Stimulated activated CD8-positive, alpha-beta memory T cell treated with anti-CD3 and anti-CD28 coated beads, Interleukin-7, amount 100 ng/mL, for 24 hours (primary cell): ENCODE results near the gene TRAP1.

Experiments used
- DNase-seq: peaks from one replicate; pipeline ENCODE4 v3.0.0-alpha.2; 2020; ENCODE audit warnings: low read depth

TRAP1 gene

DNA sequence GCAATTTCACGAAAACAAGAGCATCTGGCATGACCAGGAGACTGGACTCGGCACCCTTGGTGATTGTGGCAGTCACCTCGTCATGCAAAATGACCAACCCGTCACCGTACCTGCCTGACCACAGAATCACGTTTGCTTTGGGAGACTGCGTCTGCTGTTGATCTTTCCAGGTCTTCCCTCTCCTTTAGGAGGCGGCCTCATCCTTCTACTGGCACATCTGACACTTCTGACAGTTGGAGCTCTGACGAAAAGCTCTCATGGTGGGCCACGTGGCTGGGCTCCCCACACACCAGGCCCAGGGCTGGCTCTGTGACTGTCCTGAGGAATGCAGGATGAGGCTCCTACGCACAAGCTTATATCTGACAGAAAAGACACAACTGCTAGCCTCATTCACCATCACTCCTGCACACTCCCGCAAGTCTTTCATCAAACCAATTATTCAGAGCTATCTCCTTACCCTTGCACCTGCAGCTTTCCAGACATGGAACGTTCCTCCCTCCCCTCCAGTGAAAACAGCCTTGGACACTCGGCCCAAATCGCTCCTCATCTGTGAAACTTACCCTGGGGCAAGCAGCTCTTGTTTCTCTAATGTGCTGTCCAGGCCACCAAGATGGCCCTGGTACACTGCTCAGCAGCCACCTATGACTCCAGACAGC is 3.6 kb downstream of the TRAP1 start:
- DNase-seq = no peak

DNA sequence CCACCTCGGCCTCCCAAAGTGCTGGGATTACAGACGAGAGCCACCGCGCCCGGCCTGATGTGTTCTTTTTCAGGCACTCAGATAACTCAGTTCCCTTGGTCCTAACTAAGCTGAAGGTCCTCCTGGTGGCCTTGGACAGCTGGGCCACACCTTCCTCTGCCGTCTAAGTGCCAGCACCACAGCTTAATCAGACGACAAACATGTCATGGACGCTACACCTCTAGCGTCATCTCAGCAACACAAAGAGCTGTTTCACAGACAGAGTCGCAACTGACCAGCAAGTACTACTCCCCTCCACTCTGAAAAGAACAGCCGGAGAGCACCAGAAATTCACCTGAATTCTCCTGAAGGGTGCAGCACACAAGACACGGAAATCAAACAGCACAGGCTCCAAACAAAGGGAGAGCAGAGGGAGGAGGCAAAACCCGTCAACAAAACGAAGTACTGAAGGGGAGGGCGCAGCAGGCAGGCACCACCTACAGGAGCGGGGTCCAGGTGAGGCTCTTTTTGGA is 4.4 kb downstream of the TRAP1 start:
- no peak for DNase-seq

DNA sequence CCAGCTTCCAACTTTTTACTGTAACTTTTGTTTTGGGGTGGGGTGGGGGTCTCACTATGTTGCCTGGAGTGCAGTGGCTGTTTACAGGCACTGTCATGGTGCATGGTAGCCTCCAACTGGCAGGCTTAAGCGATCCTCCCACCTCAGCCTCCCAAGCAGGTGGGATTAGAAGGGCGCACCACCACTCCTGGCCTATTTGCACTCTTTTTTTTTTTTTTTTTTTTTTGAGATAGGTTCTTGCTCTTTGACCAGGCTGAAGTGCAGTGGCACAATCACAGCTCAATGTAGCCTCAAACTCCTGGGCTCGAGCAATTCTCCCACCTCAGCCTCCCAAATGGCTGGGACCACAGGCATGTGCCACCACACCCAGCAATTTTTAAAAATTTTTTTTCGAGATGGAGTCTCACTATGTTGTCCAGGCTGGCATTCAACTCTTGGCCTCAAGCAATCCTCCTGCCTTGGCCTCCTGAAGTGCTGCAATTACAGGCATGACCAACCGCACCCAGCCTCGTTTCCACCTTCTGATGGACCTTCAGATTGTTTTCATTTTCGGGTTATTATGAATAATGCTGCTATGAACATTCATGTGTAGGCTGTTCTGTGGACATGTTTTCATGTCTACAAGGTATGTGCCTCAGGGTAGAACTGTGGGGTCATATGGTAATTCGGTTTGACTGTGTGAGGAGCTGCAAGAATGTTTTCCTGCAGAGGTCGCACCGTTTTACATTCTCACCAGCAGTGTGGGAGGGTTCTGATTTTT is 10.9 kb downstream of the TRAP1 start:
- no peak for DNase-seq

DNA sequence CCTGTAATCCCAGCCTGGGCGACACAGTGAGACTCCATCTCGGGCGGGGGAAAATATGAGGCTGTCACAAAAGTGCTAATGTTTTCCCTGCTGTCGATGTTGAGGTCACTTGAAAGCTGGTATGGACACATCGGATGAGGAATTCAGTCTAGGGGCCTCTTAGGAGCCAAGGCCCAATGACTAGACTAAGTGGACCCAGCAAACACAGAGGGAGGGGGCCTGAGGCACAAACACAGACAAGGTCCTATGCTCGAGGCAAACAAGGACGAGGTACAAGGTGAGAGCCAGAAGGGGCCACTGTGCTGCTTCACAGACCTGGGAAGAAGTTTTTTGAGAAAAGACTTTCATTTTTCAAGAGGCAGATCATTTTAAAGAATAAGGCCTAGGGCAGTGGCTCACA is 15.2 kb downstream of the TRAP1 start:
- no peak for DNase-seq

DNA sequence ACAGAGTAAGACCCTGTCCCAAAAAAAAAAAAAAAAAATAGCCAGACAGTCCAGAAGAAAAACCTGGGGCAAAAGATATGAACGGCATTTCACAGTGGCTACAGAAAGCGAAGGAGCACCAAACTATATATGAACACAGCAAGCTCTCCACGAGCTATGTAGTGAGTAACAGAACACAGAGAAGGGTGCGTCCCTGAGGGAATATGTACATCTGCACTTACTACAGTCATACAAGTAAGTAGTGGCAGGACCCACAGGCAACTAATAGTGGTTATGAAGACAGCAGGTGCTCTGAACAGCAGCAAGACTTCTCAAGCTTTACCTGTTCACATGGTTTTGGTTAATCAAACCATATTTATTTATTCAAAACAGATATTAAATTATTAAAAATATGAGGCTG is 15.8 kb downstream of the TRAP1 start:
- DNase-seq = no peak

DNA sequence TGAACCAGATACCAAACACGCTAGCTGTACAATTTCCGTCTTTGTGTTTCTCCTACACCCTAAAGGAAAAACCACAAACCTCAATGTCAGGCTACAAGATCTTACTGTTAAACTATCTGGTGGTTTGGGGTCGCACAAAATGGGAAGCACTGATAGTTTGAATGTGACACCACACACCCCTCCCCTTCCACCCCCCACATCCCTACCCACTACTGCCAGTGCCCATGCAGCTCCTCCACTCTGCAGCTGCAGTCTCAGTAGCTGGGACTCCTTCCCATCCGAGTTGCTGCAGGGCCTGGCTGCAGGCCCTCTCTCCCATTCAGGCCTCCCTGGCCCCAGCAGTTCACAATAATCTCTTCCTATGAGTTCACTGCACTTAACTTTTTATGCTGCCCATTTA is 18.4 kb downstream of the TRAP1 start:
- no peak for DNase-seq

DNA sequence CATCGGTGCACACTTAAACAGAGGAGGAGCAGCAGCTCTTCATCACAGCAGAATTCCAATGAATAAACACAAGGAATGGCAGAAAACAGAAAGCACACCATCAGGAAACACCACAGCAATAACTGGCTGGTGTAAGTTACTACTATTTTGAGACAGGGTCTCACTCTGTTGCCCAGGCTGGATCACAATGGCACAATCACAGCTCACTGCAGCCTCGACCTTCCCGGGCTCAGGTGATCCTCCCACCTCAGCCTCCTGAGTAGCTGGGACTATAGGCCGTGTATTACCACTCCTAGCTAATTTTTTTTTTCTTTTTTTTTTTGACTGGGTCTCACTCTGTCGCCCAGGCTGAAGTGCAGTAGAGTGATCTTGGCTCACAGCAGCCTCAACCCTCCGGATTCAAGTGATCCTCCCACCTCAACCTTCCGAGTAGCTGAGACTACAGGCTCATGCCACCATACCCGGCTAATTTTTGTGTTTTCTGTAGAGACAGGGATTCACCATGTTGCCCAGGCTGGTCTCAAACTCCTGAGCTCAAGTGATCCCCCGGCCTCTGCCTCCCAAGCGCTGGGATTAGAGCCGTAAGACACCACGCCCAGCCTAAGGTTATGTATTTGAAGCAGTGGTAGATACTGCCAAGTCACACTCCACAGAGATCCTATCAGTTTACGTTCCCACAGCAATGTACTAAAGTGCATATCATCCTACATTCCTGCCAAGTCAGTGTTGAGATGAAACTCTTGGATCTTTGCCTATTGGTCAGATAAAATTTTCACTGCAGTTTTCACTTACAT is 20.7 kb downstream of the TRAP1 start:
- DNase-seq = no peak

DNA sequence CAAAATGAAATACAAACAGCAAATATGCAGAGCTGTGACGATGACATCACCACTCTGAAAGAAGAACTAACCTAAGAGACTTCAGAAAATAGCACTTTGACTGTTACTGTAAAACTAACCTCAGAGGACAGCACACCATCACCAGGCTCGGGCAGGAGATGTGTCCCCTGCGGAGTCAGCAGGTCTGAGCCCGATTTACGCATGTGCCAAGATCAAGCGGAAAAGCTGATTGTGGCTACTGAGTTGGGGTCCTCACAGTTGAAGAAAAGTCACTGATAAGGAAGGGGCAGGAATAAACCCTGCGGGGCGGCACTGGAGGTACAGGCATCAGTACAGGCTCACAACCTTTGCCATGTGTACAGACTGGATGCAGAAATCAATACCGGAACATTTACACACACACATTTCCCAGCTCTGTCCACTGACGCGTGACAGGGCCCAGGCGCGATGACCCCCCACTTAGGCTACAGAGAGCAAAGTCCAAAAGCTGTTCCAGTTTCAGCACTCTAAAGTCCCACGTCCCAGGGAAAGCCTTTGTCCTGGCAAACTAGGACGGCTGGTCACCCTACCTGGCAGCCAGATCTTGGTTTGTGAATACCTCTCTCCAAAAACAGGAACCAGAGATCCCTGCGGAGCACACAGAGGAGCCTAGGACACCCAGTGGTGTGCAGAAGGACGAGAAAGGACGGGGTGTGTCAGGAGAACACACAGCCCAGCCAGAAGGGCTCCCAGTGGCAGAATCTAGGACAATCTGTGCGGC is 21.5 kb downstream of the TRAP1 start:
- DNase-seq = no peak

DNA sequence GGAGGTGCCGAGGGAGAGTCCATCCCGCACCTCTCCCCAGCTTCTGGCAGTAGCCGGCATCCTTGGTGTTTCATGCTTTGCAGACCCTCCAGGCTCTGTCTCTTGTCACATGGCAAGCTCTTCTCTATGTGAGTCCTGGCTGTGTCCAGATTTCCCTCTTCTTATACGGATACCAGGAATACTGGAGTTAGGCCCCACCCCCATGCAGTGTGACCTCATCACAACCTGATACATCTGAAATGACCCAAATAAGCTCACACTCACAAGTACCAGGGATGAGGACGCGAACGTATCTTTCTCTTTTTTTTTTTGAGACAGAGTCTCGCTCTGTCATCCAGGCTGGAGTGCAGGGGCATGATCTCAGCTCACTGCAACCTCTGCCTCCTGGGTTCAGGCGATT is 23.3 kb downstream of the TRAP1 start:
- no peak for DNase-seq

DNA sequence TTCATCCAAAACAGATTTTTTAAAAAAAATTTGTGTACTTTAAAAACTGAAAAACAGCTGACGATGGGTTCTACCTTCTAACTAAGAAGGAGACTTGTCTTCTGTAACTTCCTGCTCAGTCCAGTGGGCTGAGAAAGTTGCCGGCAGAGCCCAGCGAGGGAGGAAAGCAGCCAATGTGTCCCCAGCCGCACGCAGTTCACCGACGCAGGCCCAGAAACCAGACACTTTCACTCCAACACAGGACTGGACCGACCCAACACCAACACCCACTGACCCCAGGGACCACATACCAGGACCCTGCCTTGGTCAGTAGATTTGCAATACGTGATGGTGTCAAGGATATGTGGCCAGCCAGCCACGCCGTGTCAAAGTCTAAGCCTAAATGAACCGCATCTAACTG is 25.6 kb downstream of the TRAP1 start:
- DNase-seq = no peak

DNA sequence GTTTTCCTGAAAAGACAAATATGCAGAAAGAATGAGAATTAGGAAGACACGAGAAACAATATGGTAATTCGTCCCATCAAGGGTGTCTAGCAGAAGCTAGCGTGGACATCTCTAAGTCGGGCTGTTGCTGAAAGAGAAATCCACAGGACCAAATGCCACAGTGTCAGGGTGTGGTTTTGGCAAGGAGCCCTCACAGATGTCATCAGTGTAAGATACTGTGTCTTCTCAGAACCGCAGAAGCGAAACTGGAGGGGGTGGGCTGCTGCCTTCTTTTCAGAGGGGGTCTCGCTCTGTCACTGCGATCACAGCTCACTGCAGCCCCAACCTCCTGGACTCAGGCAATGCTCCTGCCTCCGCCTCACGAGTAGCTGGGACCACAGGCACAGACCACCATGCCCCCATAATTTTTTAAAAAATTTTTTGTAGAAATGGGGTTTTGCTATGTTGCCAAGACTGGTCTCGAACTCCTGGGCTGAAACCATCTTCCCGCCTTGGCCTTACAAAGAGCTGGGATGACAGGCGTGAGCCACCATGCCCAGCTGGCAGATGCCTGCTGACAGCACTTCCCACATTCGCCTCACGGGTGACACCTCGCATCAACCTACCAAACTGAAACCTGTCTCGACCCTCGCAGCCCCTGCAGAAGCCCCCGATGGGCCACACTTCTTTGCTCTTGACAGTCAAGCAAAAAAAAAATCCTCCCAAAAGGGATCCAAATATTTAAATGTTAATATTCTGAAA is 26.2 kb downstream of the TRAP1 start:
- DNase-seq = no peak

DNA sequence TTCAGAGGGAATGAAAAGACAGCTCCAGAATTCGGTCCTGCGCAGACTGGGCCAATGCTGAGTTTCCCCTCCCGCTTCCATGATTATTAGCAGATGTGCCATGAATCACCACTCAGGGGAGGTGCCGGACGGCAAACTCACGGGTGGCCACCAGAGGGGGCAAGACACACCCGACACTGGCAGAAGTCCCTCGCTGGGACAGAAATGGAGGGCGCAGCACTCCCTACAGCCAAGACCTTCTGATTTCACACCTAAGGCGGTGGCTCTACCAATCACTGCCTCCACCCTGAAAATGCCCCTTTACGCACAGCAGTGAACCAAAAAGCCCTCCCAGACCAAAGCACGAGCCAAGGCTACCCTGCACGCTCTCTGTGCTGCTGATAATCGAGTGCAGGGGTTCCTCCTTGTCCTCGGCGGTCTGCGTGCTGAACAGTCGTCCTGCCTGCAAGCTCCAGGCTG is 26.8 kb downstream of the TRAP1 start:
- DNase-seq = peak; percentile 71

DNA sequence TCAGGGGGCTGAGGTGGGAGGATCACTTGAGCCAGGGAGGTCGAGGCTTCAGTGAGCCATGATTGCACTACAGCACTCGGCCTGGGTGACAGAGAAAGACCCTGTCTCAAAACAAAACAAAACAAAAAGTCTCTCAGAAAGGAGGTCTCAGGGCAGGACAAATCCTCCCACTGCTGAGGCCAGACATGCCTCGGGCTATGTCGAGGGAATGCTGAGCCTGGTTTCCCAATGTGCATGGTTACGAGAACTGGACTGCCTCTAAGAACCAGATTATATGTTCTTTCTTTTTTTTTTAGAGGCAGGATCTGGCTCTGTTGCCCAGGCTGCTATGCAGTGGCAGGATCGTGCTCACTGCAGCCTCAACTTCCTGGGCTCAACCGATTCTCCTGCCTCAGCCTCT is 27.6 kb downstream of the TRAP1 start:
- DNase-seq = no peak

DNA sequence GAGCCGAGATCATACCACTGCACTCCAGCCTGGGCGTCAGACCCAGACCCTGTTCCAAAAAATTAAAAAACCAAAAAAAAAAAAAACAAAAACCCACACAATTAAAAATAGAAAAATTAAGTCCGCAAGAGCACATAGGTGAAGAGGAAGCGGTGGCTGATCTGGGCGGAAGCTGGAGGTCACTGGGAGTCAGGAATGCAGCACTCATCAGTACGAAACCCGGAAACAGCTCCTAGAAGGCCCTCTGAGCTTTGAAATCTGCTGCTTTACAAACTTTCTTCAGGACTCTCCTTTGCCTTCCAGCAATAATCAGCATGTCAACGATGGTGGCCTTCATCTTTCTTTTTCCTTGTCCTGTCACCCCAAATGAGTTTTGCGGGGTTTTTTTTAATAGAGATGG is 29.5 kb downstream of the TRAP1 start:
- DNase-seq = no peak

DNA sequence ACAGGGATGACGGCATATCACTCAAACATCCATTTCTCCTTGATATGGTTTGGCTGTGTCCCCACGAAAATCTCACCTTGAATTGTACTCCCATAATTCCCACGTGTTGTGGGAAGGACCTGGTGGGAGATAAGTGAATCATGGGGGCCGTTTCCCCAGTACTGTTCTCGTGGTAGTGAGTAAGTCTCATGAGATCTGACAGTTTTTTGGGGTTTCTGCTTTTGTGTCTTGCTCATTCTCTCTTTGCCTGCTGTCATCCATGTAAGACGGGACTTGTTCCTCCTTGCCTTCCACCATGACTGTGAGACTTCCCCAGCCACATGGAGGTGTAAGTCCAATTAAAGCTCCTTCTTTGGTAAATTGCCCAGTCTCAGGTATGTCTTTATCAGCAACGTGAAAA is 30.3 kb downstream of the TRAP1 start:
- no peak for DNase-seq

DNA sequence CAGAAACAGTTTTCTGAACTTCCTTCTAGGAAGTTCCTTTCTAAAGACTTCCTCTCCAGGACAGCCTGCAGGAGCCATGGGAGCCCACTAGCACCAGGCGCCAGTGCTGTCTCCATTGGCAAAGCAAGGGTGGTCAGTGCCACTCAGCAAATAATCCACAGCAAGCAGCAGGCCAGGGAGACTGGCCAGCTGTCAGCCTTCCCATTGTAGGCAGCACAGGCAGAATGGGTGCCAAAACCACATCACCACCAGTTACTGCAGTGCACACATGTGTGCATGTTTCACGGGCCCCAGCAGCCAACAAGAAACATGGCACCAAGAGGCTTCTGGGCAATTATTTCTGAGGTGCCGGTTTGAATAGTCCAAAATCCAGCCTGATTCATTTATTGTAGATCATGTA is 36.1 kb downstream of the TRAP1 start:
- no peak for DNase-seq

DNA sequence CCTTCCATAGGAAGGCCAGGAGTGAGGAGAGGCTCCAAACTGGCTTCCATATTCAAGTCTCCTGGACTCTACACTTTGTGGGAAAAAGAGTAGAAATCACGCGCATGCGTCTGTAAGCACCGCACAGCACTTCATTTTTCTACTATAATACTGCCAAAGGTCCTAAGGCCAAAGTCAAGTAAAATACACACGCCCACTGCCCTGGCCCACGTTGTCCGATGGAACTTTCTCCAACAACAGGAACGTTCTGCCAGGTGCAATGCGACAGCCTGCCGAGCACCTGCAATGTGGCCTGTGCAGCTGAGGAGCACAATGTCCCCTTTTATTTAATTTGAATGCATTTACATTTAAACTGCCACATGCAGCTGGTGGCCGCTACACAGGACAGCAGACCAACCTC is 39.3 kb downstream of the TRAP1 start:
- DNase-seq = no peak

DNA sequence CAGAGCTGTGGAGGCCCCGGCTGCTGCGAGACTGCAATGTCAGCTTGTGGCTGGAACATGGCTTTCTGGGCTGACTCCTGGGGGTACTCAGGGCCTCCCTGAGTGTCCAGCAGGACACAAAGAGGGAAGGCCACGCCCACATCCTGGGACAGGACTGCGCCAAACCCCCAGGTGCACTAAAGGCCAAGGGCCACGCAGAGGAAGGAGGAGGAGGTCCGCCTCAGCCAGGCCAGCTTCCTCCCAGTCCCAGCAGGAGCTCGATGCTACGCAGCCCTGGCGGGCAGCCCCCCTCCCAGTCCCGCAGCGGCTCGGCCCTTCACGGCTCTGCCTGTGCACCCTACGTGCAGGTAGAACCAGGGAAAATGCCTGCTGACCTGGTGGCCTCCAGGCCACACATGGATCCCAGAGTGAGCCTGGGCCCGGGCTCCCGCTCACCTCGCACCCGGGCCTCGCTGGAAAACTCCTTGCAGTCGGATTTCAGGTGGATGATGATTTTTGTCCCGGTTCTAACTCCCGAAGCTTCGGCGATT is 41.7 kb downstream of the TRAP1 start:
- no peak for DNase-seq

DNA sequence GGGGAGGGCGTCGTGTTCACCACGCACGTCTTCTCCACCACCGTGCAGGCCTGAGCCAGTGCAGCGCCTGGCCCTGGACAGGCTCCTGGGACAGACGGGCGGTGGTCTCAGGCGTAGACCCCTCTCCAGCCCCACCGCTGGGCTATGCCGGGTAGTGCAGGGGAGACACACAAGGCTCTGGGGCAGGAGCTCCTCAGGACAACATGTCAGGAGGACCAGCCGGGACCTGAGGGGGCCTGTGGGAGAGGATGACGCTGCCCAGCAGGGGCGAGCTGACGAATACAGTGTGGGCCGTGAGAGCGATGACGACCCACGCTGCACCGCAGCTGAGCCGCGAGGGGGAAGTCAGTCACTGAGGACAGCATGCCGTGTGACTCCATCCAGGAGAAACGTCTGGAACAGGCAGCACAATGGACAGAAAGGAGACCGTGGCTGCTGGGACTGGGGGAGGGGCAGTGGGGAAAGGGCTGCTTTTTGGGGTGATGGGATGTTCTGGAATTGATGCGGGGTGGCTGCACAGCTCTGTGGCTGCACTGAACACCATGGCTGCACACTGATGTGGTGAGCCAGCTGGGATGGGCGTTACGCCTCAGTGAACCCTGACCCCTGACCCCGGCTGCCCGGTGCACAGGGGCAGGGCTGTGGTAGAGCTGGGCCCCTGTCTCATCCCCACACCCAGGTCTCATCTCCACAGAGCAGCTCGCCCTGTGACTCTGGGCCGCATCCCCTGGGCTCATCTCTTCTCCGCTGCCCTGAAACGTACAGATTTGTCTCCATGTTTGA is 42.6 kb downstream of the TRAP1 start:
- no peak for DNase-seq

DNA sequence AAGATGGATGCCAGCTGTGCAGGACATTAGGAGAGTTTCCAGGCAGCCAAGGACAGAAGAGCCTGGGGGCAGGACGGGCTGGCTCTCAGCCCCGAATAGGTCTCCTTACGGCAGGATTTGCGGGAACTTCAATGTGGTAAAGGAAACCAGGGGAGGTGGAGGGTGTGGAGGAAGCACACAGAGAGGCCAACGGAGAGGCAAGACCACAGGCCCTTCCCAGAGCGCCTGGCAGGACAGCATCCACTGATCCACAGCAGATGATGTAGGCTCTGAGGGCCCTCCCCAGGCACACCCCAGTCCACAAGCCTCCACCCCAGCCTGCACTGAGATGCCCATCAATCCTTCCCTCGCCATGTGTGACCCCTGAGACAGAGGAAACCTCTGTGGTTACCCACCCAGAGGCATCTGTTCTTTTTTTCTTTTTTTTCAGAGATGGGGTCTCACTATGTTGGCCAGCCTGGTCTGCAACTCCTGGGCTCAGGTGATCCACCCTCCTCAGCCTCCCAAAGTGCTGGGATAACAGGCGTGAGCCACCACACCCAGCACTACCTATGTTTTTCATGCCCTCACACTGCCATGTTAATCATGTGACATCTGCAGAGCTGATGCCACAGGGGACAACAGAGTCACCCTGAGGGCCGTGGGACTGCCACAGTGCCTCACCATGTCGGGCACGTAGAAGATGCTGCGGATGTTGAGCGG is 43.5 kb downstream of the TRAP1 start:
- DNase-seq = no peak
